A549 (cell line): ENCODE measurements around the gene ST6GALNAC1.

Experiments used
- ESRRA ChIP-seq: fragments of 150-350 bp; IDR thresholded peaks from 2 replicates; pipeline ENCODE4 v1.6.1; 2014; ENCODE audit warnings: mild to moderate bottlenecking, low read length, borderline replicate concordance
- USF2 ChIP-seq: fragments of 450-650 bp; IDR thresholded peaks from 2 replicates; pipeline ENCODE4 v1.6.1; 2014; ENCODE audit warnings: antibody characterized with exemption

- TF ChIP-seq ESRRA (no peak), USF2 (no peak)
Measured at GRCh38 chr17:76672270-76672851, 28.8 kb upstream of the ST6GALNAC1 start.
